Upper lobe of left lung (tissue), 6 donors: Measurements from ENCODE around the gene RPS24. TPM values are rescaled to one million over a fixed set of nuclear protein-coding genes. Genes with fewer than 3 reads are reported as not detected.
"Not testable (repeated sequence)": the region's sequence is repeated elsewhere in the genome, so short reads cannot be mapped to it uniquely, and the experiment has no call there.

Experiments used
- ATAC-seq, 2 donors: fragments of 200-7000 bp; cut with Tn5 transposase; one replicate each; pipeline ENCODE4 v1.9.1; 2022; ENCODE audit warnings: mild to moderate bottlenecking in 2 of 2, moderate library complexity in 2 of 2; ENCODE audit not compliant: low FRiP score in 2 of 2
- DNase-seq, 2 donors: peaks; one replicate each; pipeline ENCODE4 v3.0.0-alpha.2; 2019 to 2020
- H3K27ac ChIP-seq, 4 donors: fragments of 200-600 bp; sonication (generic); one replicate each; pipeline ENCODE4 v1.5.1; 2016 to 2019
- H3K27me3 ChIP-seq, 4 donors: fragments of 200-600 bp; sonication (generic); one replicate each; pipeline ENCODE4 v1.5.1; 2017 to 2019
- H3K36me3 ChIP-seq, 4 donors: fragments of 200-600 bp; sonication (generic); one replicate each; pipeline ENCODE4 v1.5.1; 2016 to 2019
- H3K4me1 ChIP-seq, 4 donors: fragments of 200-600 bp; sonication (generic); one replicate each; pipeline ENCODE4 v1.5.1; 2018 to 2019
- H3K4me3 ChIP-seq, 4 donors: fragments of 200-600 bp; sonication (generic); one replicate each; pipeline ENCODE4 v1.5.1; 2017 to 2019; ENCODE audit warnings: mild to moderate bottlenecking in 2 of 4, moderate library complexity in 1 of 4
- H3K9me3 ChIP-seq, 4 donors: fragments of 200-600 bp; sonication (generic); one replicate each; pipeline ENCODE4 v1.5.1; 2018 to 2019
- EP300 ChIP-seq, 4 donors: sonication (generic); formaldehyde crosslinking; IDR thresholded peaks; one replicate each; pipeline ENCODE4 v1.5.1; 2017; ENCODE audit warnings: antibody characterized with exemption in 4 of 4, control low read depth in 2 of 4
- POLR2A ChIP-seq, 4 donors: fragments of 450-650 bp; IDR thresholded peaks; one replicate each; pipeline ENCODE4 v1.5.1; 2016 to 2017; ENCODE audit warnings: antibody characterized with exemption in 4 of 4, mild to moderate bottlenecking in 2 of 4
- POLR2AphosphoS5 ChIP-seq, 2 donors: sonication (generic); formaldehyde crosslinking; IDR thresholded peaks; one replicate each; pipeline ENCODE4 v1.5.1; 2017; ENCODE audit warnings: antibody characterized with exemption in 2 of 2
- WGBS, 2 donors: methylation state at CpG; one replicate each; pipeline ENCODE4 v1.1.5; 2017 to 2018; 5-methylcytosine and 5-hydroxymethylcytosine counted together
- total RNA-seq, 6 donors: library from RNA; depleted of rRNA in 4 of 6; stranded (reverse); fragments of >200 nt in 4 of 6; gene quantifications; one replicate each; pipeline versions ENCODE4 v1.1.0 to v1.2.1, GENCODE V29; 2016 to 2021
- TF ChIP-seq, protein P1 (sequence below), 6 experiments: fragments of 450-650 bp in 4 of 6; fragments of 200-600 bp in 2 of 6; sonication (generic) in 2 of 6; IDR thresholded peaks; one replicate each; pipeline ENCODE4 v1.5.1; 2016 to 2019; ENCODE audit warnings: antibody characterized with exemption in 6 of 6
- donor health status: DM: no; HTN: no; CAD: no; lungs with moderate emphysema.
- donor health status: DM: no; HTN: yes; CAD: no; lungs with severe emphysema.

RPS24 gene
- total RNA-seq, 6 donors from 2014 or later = 960 to 2,499 (median 1,242) TPM

DNA sequence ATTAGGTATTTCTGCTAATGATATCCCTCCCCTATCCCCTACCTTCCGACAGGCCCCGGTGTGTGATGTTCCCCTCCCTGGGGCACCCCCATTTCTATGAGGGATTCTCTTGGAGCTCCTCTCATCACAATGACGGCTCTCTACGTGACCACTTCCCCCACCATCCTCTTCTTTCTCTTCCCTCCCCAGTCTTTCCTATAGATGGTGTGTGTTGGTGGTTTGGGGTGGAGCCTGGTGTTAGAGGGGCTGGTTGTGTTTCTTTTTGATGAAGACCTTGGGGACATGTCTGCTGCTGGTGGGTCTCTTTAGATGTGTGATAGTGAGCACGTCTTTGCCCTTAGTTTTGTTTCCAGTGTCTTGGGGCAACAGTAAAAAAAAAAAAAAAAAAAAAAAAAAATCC, 28.6 kb downstream of the RPS24 start:
- 64 to 77% methylated on average over 5 of the region's 5 CpGs for WGBS, 2 donors
- Histone ChIP-seq H3K9me3 (no peaks in the 10 kb centered on the region), H3K36me3 (no peaks in the 10 kb centered on the region), H3K27me3 (no peaks in the 10 kb centered on the region), H3K4me3 (no peak overlapping the region), H3K4me1 (no peaks in the 10 kb centered on the region), H3K27ac (no peak overlapping the region)
- no peak for DNase-seq
- TF ChIP-seq POLR2AphosphoS5 (IDR thresholded peaks at IDR 0.05) (no peak), EP300 (IDR thresholded peaks at IDR 0.05) (no peak), POLR2A (IDR thresholded peaks at IDR 0.05) (no peak)
- TF ChIP-seq, protein P1, sequence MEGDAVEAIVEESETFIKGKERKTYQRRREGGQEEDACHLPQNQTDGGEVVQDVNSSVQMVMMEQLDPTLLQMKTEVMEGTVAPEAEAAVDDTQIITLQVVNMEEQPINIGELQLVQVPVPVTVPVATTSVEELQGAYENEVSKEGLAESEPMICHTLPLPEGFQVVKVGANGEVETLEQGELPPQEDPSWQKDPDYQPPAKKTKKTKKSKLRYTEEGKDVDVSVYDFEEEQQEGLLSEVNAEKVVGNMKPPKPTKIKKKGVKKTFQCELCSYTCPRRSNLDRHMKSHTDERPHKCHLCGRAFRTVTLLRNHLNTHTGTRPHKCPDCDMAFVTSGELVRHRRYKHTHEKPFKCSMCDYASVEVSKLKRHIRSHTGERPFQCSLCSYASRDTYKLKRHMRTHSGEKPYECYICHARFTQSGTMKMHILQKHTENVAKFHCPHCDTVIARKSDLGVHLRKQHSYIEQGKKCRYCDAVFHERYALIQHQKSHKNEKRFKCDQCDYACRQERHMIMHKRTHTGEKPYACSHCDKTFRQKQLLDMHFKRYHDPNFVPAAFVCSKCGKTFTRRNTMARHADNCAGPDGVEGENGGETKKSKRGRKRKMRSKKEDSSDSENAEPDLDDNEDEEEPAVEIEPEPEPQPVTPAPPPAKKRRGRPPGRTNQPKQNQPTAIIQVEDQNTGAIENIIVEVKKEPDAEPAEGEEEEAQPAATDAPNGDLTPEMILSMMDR (IDR thresholded peaks at IDR 0.05) = no peak
- no peak for ATAC-seq

DNA sequence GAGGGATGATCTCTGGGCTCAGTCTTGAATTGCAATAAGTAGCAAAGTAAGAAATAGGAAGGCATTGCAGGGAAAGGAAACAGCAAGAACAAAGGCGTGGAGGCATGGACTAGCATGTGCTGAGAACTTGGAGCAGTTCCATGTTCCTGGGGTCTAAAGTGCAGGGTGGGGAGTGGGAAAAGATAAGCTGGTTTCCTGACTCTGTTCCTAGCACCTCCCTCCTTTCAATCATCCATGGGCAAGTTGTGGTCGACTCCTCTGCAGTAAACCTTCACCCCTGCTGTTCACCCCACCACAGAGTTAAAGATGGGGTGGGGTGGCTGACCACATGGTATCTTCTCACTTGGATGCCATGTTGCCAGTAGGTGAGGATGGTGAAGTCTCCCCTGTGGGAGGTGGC, 29.6 kb downstream of the RPS24 start:
- no peak for ATAC-seq
- Histone ChIP-seq H3K36me3 (no peaks in the 10 kb centered on the region), H3K4me1 (no peaks in the 10 kb centered on the region), H3K27me3 (no peaks in the 10 kb centered on the region), H3K27ac (no peak overlapping the region), H3K9me3 (no peaks in the 10 kb centered on the region), H3K4me3 (no peak overlapping the region)
- TF ChIP-seq, protein P1 (IDR thresholded peaks at IDR 0.05) = no peak
- TF ChIP-seq POLR2AphosphoS5 (IDR thresholded peaks at IDR 0.05) (no peak), EP300 (IDR thresholded peaks at IDR 0.05) (no peak)
- no peak for DNase-seq
- WGBS, 2 donors = 61 to 70% methylated on average over 2 of the region's 2 CpGs

DNA sequence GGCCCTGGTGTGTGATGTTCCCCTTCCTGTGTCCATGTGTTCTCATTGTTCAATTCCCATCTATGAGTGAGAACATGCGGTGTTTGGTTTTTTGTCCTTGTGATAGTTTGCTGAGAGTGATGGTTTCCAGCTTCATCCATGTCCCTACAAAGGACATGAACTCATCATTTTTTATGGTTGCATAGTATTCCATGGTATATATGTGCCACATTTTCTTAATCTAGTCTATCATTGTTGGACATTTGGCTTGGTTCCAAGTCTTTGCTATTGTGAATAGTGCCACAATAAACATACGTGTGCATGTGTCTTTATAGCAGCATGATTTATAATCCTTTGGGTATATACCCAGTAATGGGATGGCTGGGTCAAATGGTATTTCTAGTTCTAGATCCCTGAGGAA, 31.3 kb downstream of the RPS24 start:
- not testable (repeated sequence) for H3K36me3 ChIP-seq, ATAC-seq, H3K27ac ChIP-seq, DNase-seq, H3K9me3 ChIP-seq, H3K4me1 ChIP-seq, H3K4me3 ChIP-seq, H3K27me3 ChIP-seq
- WGBS, 2 donors = 100% methylated on average over 1 of the region's 2 CpGs; no CpG with 5 or more reads in 1 of the 2 donors

- ATAC-seq (no peak), DNase-seq (no peak)
- Histone ChIP-seq H3K4me1 (no peaks in the 10 kb centered on the region), H3K4me3 (no peak overlapping the region), H3K36me3 (no peaks in the 10 kb centered on the region), H3K27ac (no peak overlapping the region), H3K9me3 (no peaks in the 10 kb centered on the region), H3K27me3 (no peaks in the 10 kb centered on the region)
- TF ChIP-seq, protein P1 (IDR thresholded peaks at IDR 0.05) = no peak
- TF ChIP-seq POLR2A (IDR thresholded peaks at IDR 0.05) (no peak), EP300 (IDR thresholded peaks at IDR 0.05) (no peak), POLR2AphosphoS5 (IDR thresholded peaks at IDR 0.05) (no peak)
- WGBS, 2 donors = 83 to 93% methylated on average over 2 of the region's 2 CpGs
These were observed 31.9 kb downstream of the RPS24 start for GRCh38 chr10:78065611-78066010.

DNA sequence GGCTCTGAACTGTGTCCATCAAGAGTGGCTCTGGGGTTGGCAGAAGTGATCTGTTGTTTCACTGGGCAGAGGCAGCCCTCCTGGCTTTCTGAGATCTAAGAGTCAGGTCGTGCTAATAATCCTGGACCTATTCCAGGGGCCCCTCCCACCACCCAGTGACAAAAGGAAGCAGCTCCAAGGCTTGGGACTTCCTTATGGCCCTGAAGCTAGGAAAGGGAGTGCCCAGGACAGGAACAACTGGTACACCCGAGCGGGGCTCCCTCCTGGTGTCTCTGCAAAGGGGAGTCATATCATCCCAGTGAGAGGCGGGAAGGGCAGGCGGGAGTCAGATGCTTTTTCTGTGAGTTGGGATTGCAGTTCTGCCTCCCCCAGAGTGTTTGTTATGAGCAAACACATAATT, 32.3 kb downstream of the RPS24 start:
- Histone ChIP-seq H3K36me3 (no peaks in the 10 kb centered on the region), H3K9me3 (no peaks in the 10 kb centered on the region), H3K27ac (no peak overlapping the region), H3K27me3 (no peaks in the 10 kb centered on the region), H3K4me3 (no peak overlapping the region), H3K4me1 (no peaks in the 10 kb centered on the region)
- ATAC-seq (no peak), DNase-seq (no peak)
- TF ChIP-seq POLR2AphosphoS5 (IDR thresholded peaks at IDR 0.05) (no peak), EP300 (IDR thresholded peaks at IDR 0.05) (no peak), POLR2A (IDR thresholded peaks at IDR 0.05) (no peak)
- TF ChIP-seq, protein P1 (IDR thresholded peaks at IDR 0.05) = no peak
- WGBS, 2 donors = 48 to 67% methylated on average over 4 to 5 of the region's 5 CpGs
